Neural progenitor cell (in vitro differentiated cells): ENCODE data around the gene ARL4A.

Experiments used
- EZH2 ChIP-seq: fragments of 200-600 bp; sonication (generic); IDR thresholded peaks from 2 replicates; pipeline ENCODE4 v1.6.1; 2017; ENCODE audit warnings: antibody characterized with exemption, mild to moderate bottlenecking, moderate library complexity
- TF ChIP-seq, protein P1 (sequence below): fragments of 200-600 bp; sonication (generic); IDR thresholded peaks from 2 replicates; pipeline ENCODE4 v1.5.1; 2017; ENCODE audit warnings: antibody characterized with exemption, mild to moderate bottlenecking

DNA sequence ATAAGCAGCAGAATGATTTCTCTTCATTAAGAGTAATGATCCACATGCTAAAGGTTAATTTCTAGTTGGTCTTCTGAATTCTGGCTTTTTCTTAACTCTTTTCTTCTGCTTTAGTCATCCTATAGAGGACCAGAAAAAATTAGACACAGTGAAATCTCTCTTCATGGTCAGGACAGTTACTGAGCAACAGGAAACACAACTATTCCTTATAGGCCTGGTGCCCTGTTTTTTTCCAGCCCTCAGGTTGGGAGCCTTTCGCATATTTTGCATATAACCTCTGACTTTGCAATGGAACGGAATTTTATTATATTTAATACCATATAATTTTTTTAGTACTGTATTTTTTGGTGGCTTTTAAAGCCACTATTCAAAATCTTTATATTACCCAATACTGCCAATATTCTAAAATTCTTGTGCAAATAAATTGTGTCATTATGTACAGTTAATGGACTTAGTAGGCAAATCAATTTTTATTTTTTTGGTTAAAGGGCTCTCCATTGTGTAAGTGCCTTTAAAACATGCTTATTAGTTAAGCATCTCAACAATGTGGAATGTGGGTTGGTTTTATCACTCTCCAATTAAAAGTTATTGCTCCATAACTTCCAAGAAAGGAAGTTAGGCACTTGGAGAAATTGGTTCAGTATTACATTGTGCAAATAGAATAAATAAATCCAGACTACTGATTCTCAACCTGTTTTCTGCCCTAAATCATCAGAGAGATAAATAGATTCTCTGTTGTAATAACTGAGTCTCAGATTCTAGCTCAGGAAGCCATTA is 22.5 kb downstream of the ARL4A start:
- TF ChIP-seq, protein P1, sequence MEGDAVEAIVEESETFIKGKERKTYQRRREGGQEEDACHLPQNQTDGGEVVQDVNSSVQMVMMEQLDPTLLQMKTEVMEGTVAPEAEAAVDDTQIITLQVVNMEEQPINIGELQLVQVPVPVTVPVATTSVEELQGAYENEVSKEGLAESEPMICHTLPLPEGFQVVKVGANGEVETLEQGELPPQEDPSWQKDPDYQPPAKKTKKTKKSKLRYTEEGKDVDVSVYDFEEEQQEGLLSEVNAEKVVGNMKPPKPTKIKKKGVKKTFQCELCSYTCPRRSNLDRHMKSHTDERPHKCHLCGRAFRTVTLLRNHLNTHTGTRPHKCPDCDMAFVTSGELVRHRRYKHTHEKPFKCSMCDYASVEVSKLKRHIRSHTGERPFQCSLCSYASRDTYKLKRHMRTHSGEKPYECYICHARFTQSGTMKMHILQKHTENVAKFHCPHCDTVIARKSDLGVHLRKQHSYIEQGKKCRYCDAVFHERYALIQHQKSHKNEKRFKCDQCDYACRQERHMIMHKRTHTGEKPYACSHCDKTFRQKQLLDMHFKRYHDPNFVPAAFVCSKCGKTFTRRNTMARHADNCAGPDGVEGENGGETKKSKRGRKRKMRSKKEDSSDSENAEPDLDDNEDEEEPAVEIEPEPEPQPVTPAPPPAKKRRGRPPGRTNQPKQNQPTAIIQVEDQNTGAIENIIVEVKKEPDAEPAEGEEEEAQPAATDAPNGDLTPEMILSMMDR = no peak
- TF ChIP-seq EZH2 = no peak
